ENCODE measurements around the gene MAP6D1.
"Not testable (repeated sequence)": the region's sequence is repeated elsewhere in the genome, so short reads cannot be mapped to it uniquely, and the experiment has no call there.

Gene MAP6D1

DNA sequence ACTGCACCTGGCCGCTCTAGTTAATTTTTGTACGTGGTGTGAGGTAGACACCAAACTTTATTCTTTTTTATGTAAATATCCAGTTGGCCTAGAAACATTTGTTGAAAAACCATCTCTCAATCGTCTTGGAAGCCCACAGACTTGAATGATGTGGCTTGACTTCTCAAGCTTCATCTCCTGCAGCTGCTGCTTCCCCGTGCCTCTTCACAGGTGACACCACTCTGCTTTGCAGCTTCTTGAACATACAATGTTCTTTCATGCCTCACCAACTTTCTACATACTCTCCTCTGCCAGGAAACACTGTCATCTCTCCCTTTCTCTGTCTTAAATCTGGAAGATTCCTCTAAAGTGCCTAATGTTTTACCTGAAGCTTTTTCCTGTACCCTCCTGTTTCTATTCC is 35.6 kb downstream of the MAP6D1 start:
- Histone ChIP-seq H3K9me3 (ENCODE audit: control insufficient read depth in 5 of 5, low read length in 5 of 5) (no peaks in the 10 kb centered on the region), H3K36me3 (ENCODE audit: control insufficient read depth in 5 of 5, insufficient read depth in 5 of 5, low read length in 5 of 5) (peaks cover 22 to 61% (median 50%) of the 10 kb centered on the region in 5 donors), H3K9ac (ENCODE audit: low read length in 5 of 5) (no peak overlapping the region), H3K27ac (ENCODE audit: low read depth, low read length) (no peak overlapping the region), H3K27me3 (ENCODE audit: control insufficient read depth in 5 of 5, insufficient read depth in 4 of 5, low read length in 5 of 5) (no peaks in the 10 kb centered on the region), H3K4me1 (ENCODE audit: control insufficient read depth in 5 of 5, insufficient read depth in 5 of 5, low read length in 5 of 5) (peaks cover 0 to 6% (median 0%) of the 10 kb centered on the region in 5 donors), H3K4me3 (ENCODE audit: low read depth in 1 of 5, low read length in 5 of 5) (no peak overlapping the region)

GRCh38 chr3:183784503-183784902 is 40.9 kb downstream of the MAP6D1 start:
- H3K36me3 ChIP-seq (ENCODE audit: control insufficient read depth in 5 of 5, insufficient read depth in 5 of 5, low read length in 5 of 5) = peaks cover 18 to 52% (median 32%) of the 10 kb centered on the region in 5 donors
- H3K9me3 ChIP-seq (ENCODE audit: control insufficient read depth in 5 of 5, low read length in 5 of 5); H3K4me1 ChIP-seq (ENCODE audit: control insufficient read depth in 5 of 5, insufficient read depth in 5 of 5, low read length in 5 of 5); H3K27me3 ChIP-seq (ENCODE audit: control insufficient read depth in 5 of 5, insufficient read depth in 4 of 5, low read length in 5 of 5); H3K27ac ChIP-seq (ENCODE audit: low read depth, low read length); H3K4me3 ChIP-seq (ENCODE audit: low read depth in 1 of 5, low read length in 5 of 5): not testable (repeated sequence)
- H3K9ac ChIP-seq (ENCODE audit: low read length in 5 of 5) = peak overlapping the region in 1 of 5 donors; percentile 25

DNA sequence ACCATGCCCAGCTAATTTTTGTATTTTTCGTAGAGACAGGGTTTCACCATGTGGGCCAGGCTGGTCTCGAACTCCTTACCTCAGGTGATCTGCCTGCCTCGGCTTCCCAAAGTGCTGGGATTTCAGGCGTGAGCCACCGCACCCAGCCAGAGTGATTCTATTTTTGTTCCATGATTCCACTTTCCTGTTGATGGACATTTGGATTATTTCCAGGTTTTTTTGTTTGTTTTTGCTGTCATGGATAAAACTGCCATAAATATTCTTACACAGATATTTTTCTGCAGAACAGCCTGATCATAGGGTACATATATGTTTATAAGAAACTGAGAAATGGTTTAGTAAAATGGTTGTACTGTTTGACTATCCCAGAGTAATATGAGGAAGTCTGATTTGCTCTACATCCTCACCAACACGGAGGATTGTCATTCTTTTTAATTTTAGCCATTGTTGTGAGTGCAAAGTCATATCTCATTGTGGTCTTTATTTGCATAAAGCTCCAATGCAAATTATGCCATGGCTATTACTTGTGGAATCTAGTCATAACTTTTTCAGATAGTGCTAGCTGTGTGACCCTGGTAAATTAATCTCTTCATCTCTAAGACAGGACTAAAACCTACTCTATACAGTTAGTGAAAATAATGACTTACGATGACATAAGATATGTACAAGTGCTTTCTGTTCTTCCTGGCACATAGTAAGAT is 42.7 kb downstream of the MAP6D1 start:
- Histone ChIP-seq H3K4me1 (ENCODE audit: control insufficient read depth in 5 of 5, insufficient read depth in 5 of 5, low read length in 5 of 5) (peaks cover 0 to 10% (median 6%) of the 10 kb centered on the region in 5 donors), H3K9ac (ENCODE audit: low read length in 5 of 5) (no peak overlapping the region), H3K4me3 (ENCODE audit: low read depth in 1 of 5, low read length in 5 of 5) (no peak overlapping the region), H3K36me3 (ENCODE audit: control insufficient read depth in 5 of 5, insufficient read depth in 5 of 5, low read length in 5 of 5) (peaks cover 11 to 58% (median 38%) of the 10 kb centered on the region in 5 donors), H3K27ac (ENCODE audit: low read depth, low read length) (no peak overlapping the region), H3K9me3 (ENCODE audit: control insufficient read depth in 5 of 5, low read length in 5 of 5) (no peaks in the 10 kb centered on the region), H3K27me3 (ENCODE audit: control insufficient read depth in 5 of 5, insufficient read depth in 4 of 5, low read length in 5 of 5) (no peaks in the 10 kb centered on the region)

GRCh38 chr3:183781246-183781645 is 44.1 kb downstream of the MAP6D1 start:
- peaks cover 12 to 56% (median 36%) of the 10 kb centered on the region in 5 donors for H3K36me3 ChIP-seq (ENCODE audit: control insufficient read depth in 5 of 5, insufficient read depth in 5 of 5, low read length in 5 of 5)
- H3K9ac ChIP-seq (ENCODE audit: low read length in 5 of 5) = no peak overlapping the region
- no peak overlapping the region for H3K27ac ChIP-seq (ENCODE audit: low read depth, low read length)
- no peak overlapping the region for H3K4me3 ChIP-seq (ENCODE audit: low read depth in 1 of 5, low read length in 5 of 5)
- H3K4me1 ChIP-seq (ENCODE audit: control insufficient read depth in 5 of 5, insufficient read depth in 5 of 5, low read length in 5 of 5) = peaks cover 0 to 13% (median 9%) of the 10 kb centered on the region in 5 donors
- no peaks in the 10 kb centered on the region for H3K9me3 ChIP-seq (ENCODE audit: control insufficient read depth in 5 of 5, low read length in 5 of 5)
- H3K27me3 ChIP-seq (ENCODE audit: control insufficient read depth in 5 of 5, insufficient read depth in 4 of 5, low read length in 5 of 5) = no peaks in the 10 kb centered on the region

- no peaks in the 10 kb centered on the region for H3K27me3 ChIP-seq (ENCODE audit: control insufficient read depth in 5 of 5, insufficient read depth in 4 of 5, low read length in 5 of 5)
- H3K4me1 ChIP-seq (ENCODE audit: control insufficient read depth in 5 of 5, insufficient read depth in 5 of 5, low read length in 5 of 5) = peaks cover 0 to 15% (median 4%) of the 10 kb centered on the region in 5 donors
- H3K27ac ChIP-seq (ENCODE audit: low read depth, low read length) = no peak overlapping the region
- no peak overlapping the region for H3K9ac ChIP-seq (ENCODE audit: low read length in 5 of 5)
- no peak overlapping the region for H3K4me3 ChIP-seq (ENCODE audit: low read depth in 1 of 5, low read length in 5 of 5)
- H3K36me3 ChIP-seq (ENCODE audit: control insufficient read depth in 5 of 5, insufficient read depth in 5 of 5, low read length in 5 of 5) = peaks cover 12 to 60% (median 43%) of the 10 kb centered on the region in 5 donors
- no peaks in the 10 kb centered on the region for H3K9me3 ChIP-seq (ENCODE audit: control insufficient read depth in 5 of 5, low read length in 5 of 5)
Observed at GRCh38 chr3:183779896-183780465, 45.4 kb downstream of the MAP6D1 start.

DNA sequence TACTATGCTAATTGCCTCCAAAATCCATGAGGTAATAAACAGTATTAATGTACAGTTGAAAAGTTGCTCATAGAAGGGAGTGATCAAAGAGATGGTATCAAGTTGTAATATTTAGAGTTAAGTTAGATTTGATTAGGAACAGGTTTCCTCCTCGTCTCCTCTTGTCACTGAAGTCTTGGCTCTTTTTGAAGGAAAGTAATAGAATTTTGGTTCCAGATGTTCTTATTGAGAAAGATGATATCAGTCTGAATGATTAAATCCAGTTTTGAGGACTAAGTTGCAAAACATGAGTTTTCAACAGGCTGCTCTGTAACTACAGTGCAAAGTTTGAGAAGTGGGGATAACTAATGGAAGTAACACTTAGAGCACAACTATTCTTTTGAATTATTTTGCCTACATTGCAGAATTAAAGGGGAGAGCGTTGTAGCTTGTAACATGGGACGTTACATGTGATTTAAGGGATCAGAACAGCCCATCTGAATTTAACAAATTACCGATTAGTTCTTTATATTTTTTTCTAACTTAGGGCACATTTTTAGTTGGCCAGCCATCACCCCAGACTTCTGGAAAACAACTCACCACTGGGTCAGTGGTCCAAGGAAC is 48.3 kb downstream of the MAP6D1 start:
- H3K27me3 ChIP-seq (ENCODE audit: control insufficient read depth in 5 of 5, insufficient read depth in 4 of 5, low read length in 5 of 5) = no peaks in the 10 kb centered on the region
- H3K4me1 ChIP-seq (ENCODE audit: control insufficient read depth in 5 of 5, insufficient read depth in 5 of 5, low read length in 5 of 5) = peaks cover 0 to 5% (median 0%) of the 10 kb centered on the region in 5 donors
- H3K36me3 ChIP-seq (ENCODE audit: control insufficient read depth in 5 of 5, insufficient read depth in 5 of 5, low read length in 5 of 5) = peaks cover 24 to 78% (median 64%) of the 10 kb centered on the region in 5 donors
- no peak overlapping the region for H3K27ac ChIP-seq (ENCODE audit: low read depth, low read length)
- H3K4me3 ChIP-seq (ENCODE audit: low read depth in 1 of 5, low read length in 5 of 5) = no peak overlapping the region
- no peaks in the 10 kb centered on the region for H3K9me3 ChIP-seq (ENCODE audit: control insufficient read depth in 5 of 5, low read length in 5 of 5)
- H3K9ac ChIP-seq (ENCODE audit: low read length in 5 of 5) = no peak overlapping the region

GRCh38 chr3:183776451-183776850 is 48.9 kb downstream of the MAP6D1 start:
- H3K9ac ChIP-seq (ENCODE audit: low read length in 5 of 5); H3K4me1 ChIP-seq (ENCODE audit: control insufficient read depth in 5 of 5, insufficient read depth in 5 of 5, low read length in 5 of 5); H3K4me3 ChIP-seq (ENCODE audit: low read depth in 1 of 5, low read length in 5 of 5); H3K27me3 ChIP-seq (ENCODE audit: control insufficient read depth in 5 of 5, insufficient read depth in 4 of 5, low read length in 5 of 5); H3K9me3 ChIP-seq (ENCODE audit: control insufficient read depth in 5 of 5, low read length in 5 of 5); H3K27ac ChIP-seq (ENCODE audit: low read depth, low read length): not testable (repeated sequence)
- H3K36me3 ChIP-seq (ENCODE audit: control insufficient read depth in 5 of 5, insufficient read depth in 5 of 5, low read length in 5 of 5) = peaks cover 24 to 79% (median 64%) of the 10 kb centered on the region in 5 donors

- H3K4me3 ChIP-seq (ENCODE audit: low read depth in 1 of 5, low read length in 5 of 5) = no peak overlapping the region
Observed at GRCh38 chr3:183775781-183776180, 49.6 kb downstream of the MAP6D1 start.

GRCh38 chr3:183774631-183775030 is 50.7 kb downstream of the MAP6D1 start:
- Histone ChIP-seq H3K9ac (ENCODE audit: low read length in 5 of 5) (no peak overlapping the region), H3K27me3 (ENCODE audit: control insufficient read depth in 5 of 5, insufficient read depth in 4 of 5, low read length in 5 of 5) (no peaks in the 10 kb centered on the region), H3K27ac (ENCODE audit: low read depth, low read length) (no peak overlapping the region), H3K36me3 (ENCODE audit: control insufficient read depth in 5 of 5, insufficient read depth in 5 of 5, low read length in 5 of 5) (peaks cover 23 to 64% (median 51%) of the 10 kb centered on the region in 5 donors), H3K9me3 (ENCODE audit: control insufficient read depth in 5 of 5, low read length in 5 of 5) (no peaks in the 10 kb centered on the region), H3K4me1 (ENCODE audit: control insufficient read depth in 5 of 5, insufficient read depth in 5 of 5, low read length in 5 of 5) (peaks cover 0 to 5% (median 0%) of the 10 kb centered on the region in 5 donors), H3K4me3 (ENCODE audit: low read depth in 1 of 5, low read length in 5 of 5) (no peak overlapping the region)

More at GRCh38 chr3:183775781-183776180, 49.6 kb downstream of the MAP6D1 start:
- no peak overlapping the region for H3K9ac ChIP-seq (ENCODE audit: low read length in 5 of 5)
- H3K27ac ChIP-seq (ENCODE audit: low read depth, low read length) = no peak overlapping the region
- H3K9me3 ChIP-seq (ENCODE audit: control insufficient read depth in 5 of 5, low read length in 5 of 5) = no peaks in the 10 kb centered on the region
- H3K36me3 ChIP-seq (ENCODE audit: control insufficient read depth in 5 of 5, insufficient read depth in 5 of 5, low read length in 5 of 5) = peaks cover 27 to 72% (median 60%) of the 10 kb centered on the region in 5 donors
- H3K4me1 ChIP-seq (ENCODE audit: control insufficient read depth in 5 of 5, insufficient read depth in 5 of 5, low read length in 5 of 5) = peaks cover 0 to 5% (median 0%) of the 10 kb centered on the region in 5 donors
- no peaks in the 10 kb centered on the region for H3K27me3 ChIP-seq (ENCODE audit: control insufficient read depth in 5 of 5, insufficient read depth in 4 of 5, low read length in 5 of 5)

- Histone ChIP-seq H3K27me3 (ENCODE audit: control insufficient read depth in 5 of 5, insufficient read depth in 4 of 5, low read length in 5 of 5) (no peaks in the 10 kb centered on the region), H3K9ac (ENCODE audit: low read length in 5 of 5) (no peak overlapping the region), H3K27ac (ENCODE audit: low read depth, low read length) (no peak overlapping the region), H3K4me3 (ENCODE audit: low read depth in 1 of 5, low read length in 5 of 5) (no peak overlapping the region), H3K36me3 (ENCODE audit: control insufficient read depth in 5 of 5, insufficient read depth in 5 of 5, low read length in 5 of 5) (peaks cover 15 to 30% (median 22%) of the 10 kb centered on the region in 5 donors), H3K4me1 (ENCODE audit: control insufficient read depth in 5 of 5, insufficient read depth in 5 of 5, low read length in 5 of 5) (peaks cover 0 to 7% (median 0%) of the 10 kb centered on the region in 5 donors), H3K9me3 (ENCODE audit: control insufficient read depth in 5 of 5, low read length in 5 of 5) (no peaks in the 10 kb centered on the region)
Observed at GRCh38 chr3:183769453-183769852, 55.9 kb downstream of the MAP6D1 start.

All from subcutaneous abdominal adipose tissue (tissue), 5 donors.